ENCODE data around the gene RANBP3L. TPM values are rescaled to one million over a fixed set of nuclear protein-coding genes. Genes with fewer than 3 reads are reported as not detected.

RANBP3L gene
- total and polyA plus RNA-seq, 9 donors, result 0.17 to 3.1 (median 0.94) TPM

DNA sequence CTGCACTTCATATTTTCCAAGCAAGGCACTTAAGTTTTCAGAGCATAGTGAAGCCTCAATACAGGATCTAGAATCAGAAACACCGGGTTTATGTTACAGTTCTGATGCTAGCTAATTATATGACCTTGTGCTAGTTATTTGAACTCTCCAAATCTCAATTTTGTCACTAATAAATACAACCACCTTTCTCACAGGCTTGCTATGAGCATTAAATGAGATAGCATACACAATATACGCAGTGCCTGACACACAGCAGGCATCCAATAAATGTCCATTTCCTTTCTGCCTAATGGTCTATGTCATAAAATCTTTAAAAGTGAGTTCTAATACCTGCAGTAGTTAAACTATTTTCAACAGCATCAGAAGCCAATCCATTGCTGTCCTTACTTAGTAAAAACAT is 92.9 kb downstream of the RANBP3L start:
- H3K4me1 ChIP-seq (ENCODE audit: insufficient read depth), result no peaks in the 10 kb centered on the region
- intact Hi-C loops (cut with DNase I), result no loop called here
- no peaks in the 10 kb centered on the region for H3K27me3 ChIP-seq
- no peak for DNase-seq
- H3K9me3 ChIP-seq, result no peaks in the 10 kb centered on the region
- WGBS, 3 donors, result 88 to 97% (median 93%) methylated on average over 2 of the region's 2 CpGs
- TF ChIP-seq EP300 (IDR thresholded peaks at IDR 0.05) (no peak), CTCF (IDR thresholded peaks at IDR 0.05) (no peak), POLR2A (IDR thresholded peaks at IDR 0.05) (no peak)
- no peak overlapping the region for H3K4me3 ChIP-seq
- no peak overlapping the region for H3K27ac ChIP-seq
- no peaks in the 10 kb centered on the region for H3K36me3 ChIP-seq

GRCh38 chr5:36206913-36207312 is 94.8 kb downstream of the RANBP3L start:
- no peaks in the 10 kb centered on the region for H3K27me3 ChIP-seq
- TF ChIP-seq CTCF (IDR thresholded peaks at IDR 0.05), result no peak
- TF ChIP-seq EP300 (IDR thresholded peaks at IDR 0.05), result no peak
- TF ChIP-seq POLR2A (IDR thresholded peaks at IDR 0.05), result no peak
- no peak overlapping the region for H3K27ac ChIP-seq
- no peaks in the 10 kb centered on the region for H3K4me1 ChIP-seq (ENCODE audit: insufficient read depth)
- H3K4me3 ChIP-seq, result no peak overlapping the region
- no peaks in the 10 kb centered on the region for H3K9me3 ChIP-seq
- DNase-seq, result no peak
- intact Hi-C loops (cut with DNase I), result no loop called here
- H3K36me3 ChIP-seq, result no peaks in the 10 kb centered on the region

GRCh38 chr5:36205329-36205728 is 96.4 kb downstream of the RANBP3L start:
- WGBS, 3 donors, result 94 to 99% (median 98%) methylated on average over 2 of the region's 2 CpGs
- intact Hi-C loops (cut with DNase I), result no loop called here
- H3K36me3 ChIP-seq, result no peaks in the 10 kb centered on the region

GRCh38 chr5:36202521-36202961 is 99.2 kb downstream of the RANBP3L start:
- no peak overlapping the region for H3K27ac ChIP-seq
- DNase-seq, result no peak
- 39 to 72% (median 62%) methylated on average over 3 of the region's 3 CpGs for WGBS, 3 donors
- H3K4me3 ChIP-seq, result no peak overlapping the region
- H3K36me3 ChIP-seq, result no peaks in the 10 kb centered on the region
- no peaks in the 10 kb centered on the region for H3K4me1 ChIP-seq (ENCODE audit: insufficient read depth)
- no peak for TF ChIP-seq EP300 (IDR thresholded peaks at IDR 0.05)
- no peak for TF ChIP-seq CTCF (IDR thresholded peaks at IDR 0.05)
- no peak for TF ChIP-seq POLR2A (IDR thresholded peaks at IDR 0.05)
- intact Hi-C loops (cut with DNase I), result no loop called here
- no peaks in the 10 kb centered on the region for H3K27me3 ChIP-seq
- H3K9me3 ChIP-seq, result no peaks in the 10 kb centered on the region

More at GRCh38 chr5:36205329-36205728, 96.4 kb downstream of the RANBP3L start:
- Histone ChIP-seq H3K27ac (no peak overlapping the region), H3K4me1 (ENCODE audit: insufficient read depth) (no peaks in the 10 kb centered on the region), H3K27me3 (no peaks in the 10 kb centered on the region), H3K4me3 (no peak overlapping the region), H3K9me3 (no peaks in the 10 kb centered on the region)
- DNase-seq, result no peak
- TF ChIP-seq CTCF (IDR thresholded peaks at IDR 0.05) (no peak), EP300 (IDR thresholded peaks at IDR 0.05) (no peak), POLR2A (IDR thresholded peaks at IDR 0.05) (no peak)
